Activated naive CD4-positive, alpha-beta T cell treated with Interleukin-2 at 50 U/mL for 16 hours (primary cell): ENCODE results near the gene BCL2L12.

Experiments
- DNase-seq: peaks from one replicate; pipeline ENCODE4 v3.0.0-alpha.2; 2020

The BCL2L12 gene

DNA sequence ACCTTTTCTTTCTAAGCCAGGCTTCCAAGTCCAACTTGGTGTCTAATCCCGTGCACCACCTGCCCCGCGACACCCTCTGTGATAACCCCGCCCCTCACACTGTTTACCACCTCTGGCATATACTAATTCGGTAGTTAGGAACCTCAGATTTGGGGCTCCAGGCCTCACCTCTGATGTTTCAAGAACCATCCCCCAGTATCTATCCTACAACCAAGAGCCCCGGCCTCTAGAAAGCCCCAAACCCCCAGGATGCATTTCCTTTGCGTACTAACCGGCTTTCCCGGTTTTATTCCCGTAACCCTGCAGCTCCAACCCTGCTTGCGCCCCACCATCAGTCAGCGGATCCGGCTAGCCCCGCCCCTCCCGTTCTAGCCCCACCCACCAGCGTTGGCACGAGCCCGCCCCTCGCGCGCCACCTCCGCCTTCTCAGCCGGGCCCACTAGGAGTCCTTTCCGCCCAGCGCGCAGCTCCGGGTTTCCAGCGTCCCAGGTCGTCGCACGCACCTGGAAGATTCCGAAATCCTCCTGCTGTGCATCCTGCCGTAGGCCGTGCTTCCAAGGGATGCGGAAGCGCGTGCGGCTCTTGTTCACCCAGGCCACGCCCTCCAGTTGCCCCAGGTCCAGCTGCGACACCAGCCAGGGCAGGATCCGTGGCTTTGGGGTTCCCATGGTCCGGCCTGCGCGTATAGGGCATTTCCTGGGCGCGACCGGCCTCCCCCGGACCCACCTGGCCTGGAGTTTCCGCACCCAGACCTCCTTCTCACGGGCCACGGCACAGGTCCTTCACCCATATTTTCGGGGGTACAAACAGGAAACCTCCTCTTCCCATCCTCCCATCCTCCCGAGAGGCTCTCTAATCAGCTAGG lies 1.3 kb upstream of the BCL2L12 start:
- peak; percentile 90 for DNase-seq

DNA sequence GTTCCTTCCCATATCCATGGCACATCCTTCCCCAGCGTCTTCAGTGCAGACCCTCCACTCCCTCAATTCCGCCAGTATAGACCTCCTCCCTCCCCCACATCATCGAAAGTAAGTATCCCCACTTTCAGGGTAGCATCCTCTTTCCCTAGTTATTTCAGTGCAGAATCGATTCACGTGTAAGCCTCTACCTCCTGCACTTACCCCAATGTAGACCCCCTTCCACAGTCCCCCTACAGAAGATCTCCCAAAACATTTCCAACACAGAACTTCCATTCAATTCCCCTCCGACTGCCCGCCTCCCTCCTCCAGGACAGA lies 740 bp upstream of the BCL2L12 start:
- DNase-seq: no peak

DNA sequence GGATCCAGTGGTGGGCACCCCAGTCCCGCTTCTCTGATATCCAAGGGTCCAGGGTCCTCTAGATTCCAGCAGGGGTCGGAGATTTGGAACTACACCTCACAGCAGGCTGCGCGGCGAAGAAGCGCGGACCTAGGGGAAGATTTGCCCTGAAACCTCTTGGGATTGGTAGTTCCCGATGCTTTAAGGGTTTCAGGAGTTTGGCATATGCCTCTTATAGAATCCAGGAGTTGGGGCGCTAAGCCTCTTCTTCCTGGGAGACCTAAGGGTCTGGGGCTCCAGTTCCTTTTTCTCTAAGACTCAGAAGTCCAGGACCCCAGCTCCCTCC lies 349 bp downstream of the BCL2L12 start:
- DNase-seq: no peak

DNA sequence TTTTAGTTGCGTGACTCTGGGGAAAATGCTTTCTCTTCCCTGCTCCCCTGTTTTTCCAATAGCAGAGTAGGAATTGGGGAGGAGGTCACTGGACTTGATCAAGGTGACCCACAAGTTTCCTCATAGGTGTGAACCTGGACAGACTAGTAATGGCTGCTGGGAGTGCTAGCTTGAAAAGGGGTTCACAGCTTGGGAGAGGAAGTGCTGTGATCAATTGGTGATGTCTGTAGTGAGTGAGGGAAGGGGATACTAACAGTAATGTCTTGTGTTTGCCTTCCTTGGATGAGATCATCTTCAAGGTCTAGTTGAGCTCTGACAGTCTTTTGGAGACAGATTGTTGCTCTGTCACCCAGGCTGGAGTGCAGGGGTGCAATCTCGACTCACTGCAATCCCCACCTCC lies 1.7 kb downstream of the BCL2L12 start:
- DNase-seq: no peak

DNA sequence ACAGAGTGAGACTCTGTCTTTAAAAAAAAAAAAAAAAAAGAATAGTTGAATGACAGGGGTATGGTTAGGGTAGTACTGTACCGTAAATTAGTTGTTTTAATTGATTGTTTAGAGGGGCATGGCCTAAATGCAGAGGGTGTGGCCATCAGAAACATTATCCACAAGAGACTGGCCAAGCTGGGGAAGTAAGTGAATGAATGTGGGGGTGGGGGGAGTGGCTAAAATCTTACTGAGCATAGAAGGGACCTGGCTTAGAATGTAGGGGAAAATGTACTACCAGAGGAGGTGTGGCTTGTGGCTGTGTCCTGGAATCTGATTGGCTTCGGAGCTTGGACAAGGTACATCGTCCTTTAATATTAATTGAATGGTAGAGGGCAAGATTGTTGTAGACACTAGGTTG lies 3.8 kb downstream of the BCL2L12 start:
- DNase-seq: no peak

- DNase-seq: peak; percentile 82
These were observed 6.6 kb downstream of the BCL2L12 start for GRCh38 chr19:49672131-49672919.

DNA sequence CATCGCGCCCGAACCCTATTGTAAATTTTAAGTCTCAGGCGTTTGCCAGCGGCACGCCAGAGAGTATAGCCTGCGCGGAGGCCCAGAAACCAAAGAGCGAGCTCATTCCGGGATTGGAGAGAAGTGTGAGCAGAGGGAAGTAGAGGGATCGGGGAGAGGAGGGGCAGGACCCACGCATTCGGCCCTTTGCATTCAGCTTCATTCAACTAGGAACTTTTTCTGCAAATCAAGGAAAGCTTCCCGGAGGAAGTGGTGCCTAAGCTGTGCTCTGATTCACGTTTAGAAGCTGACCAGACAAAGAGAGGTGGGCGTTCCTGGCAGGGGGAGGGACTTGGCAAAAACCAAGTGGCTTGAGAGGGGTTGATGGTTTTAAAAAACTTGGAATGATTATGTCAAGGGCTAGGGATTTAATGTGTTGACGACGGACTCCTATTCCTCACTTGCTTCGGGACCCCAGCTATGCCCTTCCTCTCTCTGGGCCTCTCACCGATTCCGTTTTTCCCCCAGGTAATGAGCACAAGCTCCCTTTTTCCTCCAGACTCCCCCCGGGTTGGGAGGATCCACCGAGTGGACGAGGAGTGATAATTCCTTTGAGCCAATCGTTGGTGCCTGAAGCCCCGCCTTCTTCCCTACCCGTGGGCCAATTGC lies 10.5 kb downstream of the BCL2L12 start:
- DNase-seq: no peak

DNA sequence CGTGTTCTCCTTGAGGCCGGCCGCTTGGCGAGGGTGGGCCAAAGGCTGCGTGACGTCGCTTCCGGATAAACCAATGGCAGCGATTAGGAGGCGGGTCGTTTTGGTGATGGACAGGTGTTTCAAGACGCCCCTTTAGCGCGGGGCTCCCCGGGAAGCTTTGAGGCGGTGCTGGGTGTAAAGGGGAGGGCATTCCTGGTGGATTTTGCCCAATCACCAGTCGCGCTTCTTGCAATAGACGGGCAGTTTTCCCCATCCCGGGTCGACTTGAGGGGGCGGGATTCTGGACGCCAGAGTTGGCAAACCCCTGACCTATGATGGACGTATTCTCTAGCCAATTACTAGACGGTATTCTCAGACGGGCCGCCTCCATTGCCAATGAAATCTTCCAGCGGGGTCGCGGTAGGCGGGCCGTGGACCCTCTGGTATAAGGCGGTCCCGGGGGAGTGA lies 11.1 kb downstream of the BCL2L12 start:
- peak; percentile 99 for DNase-seq

DNA sequence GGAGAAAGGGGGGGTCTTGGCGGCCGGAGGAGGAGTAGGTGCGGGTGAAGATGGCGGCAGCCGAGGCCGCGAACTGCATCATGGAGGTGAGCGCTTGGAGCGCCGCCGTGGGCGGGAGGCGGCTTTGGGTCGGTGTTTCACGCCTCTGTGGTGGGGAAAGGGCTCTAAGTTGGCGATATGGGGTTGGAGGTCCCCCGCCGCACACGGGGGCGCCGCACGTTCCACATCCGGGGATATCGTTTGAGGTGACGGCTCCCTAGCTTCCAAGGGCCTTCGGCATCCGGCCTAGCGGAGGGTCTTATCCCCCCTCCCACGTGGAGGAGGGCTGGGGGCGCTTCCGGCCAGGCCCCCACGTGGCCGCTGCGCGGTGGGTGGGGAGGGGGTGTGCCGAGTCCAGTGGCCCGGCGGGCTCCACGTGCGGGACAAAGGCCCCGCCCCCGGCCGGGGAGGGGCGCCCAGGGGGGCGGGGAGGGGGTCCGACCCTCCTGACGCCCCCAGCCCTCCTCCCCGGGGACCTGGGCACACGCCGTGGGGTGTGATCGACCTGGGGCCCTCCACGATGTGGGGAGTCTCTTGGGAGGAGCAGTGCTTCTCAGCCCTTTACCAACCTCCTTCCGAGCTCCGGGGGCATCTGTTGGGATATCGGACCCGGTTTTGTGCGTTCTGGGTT lies 11.6 kb downstream of the BCL2L12 start, which contains the start of gene PRMT1:
TSS of gene PRMT1 (plus strand) at position 41 of the 670 bp plus-strand sequence. CDS start at position 51, 10 bp downstream.
- peak; percentile 62 for DNase-seq

GRCh38 chr19:49677901-49678674 lies 12.4 kb downstream of the BCL2L12 start:
- peak; percentile 85 for DNase-seq

DNA sequence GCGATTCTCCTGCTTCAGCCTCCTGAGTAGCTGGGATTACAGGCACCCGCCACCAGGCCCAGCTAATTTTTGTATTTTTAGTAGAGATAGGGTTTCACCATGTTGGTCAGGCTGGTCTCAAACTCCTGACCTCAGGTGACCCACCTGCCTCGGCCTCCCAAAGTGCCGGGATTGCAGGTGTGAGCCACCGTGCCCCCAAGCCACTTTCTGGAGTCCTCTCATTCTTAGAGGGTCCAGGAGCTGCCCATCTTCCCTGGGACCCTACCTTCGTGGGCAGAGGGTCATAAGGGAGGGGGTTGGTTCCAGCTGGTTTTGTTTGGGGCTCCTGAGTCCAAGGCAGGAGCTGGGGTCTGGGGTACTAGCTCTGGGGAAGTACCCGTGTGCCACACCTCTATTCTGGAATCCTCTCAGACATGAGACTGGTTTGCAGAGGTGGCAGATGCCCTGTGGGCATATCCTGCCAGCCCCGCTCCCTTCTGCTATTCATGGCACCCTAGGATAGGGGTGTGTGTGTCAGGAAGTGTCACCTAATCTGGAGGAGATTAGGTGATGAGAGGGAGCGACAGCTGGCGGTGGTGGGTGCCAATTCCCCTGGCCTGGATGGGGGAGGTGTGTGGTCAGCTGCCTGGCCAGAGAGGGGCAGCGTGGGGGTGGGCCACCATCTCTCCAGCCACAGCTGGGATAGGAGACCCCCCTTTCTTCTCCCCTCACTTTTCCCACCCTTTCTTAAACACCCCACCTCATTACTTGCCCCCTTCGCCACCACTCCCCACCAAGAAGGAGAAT lies 13.4 kb downstream of the BCL2L12 start:
- DNase-seq: no peak

GRCh38 chr19:49679771-49680413 lies 14.2 kb downstream of the BCL2L12 start:
- DNase-seq: no peak

DNA sequence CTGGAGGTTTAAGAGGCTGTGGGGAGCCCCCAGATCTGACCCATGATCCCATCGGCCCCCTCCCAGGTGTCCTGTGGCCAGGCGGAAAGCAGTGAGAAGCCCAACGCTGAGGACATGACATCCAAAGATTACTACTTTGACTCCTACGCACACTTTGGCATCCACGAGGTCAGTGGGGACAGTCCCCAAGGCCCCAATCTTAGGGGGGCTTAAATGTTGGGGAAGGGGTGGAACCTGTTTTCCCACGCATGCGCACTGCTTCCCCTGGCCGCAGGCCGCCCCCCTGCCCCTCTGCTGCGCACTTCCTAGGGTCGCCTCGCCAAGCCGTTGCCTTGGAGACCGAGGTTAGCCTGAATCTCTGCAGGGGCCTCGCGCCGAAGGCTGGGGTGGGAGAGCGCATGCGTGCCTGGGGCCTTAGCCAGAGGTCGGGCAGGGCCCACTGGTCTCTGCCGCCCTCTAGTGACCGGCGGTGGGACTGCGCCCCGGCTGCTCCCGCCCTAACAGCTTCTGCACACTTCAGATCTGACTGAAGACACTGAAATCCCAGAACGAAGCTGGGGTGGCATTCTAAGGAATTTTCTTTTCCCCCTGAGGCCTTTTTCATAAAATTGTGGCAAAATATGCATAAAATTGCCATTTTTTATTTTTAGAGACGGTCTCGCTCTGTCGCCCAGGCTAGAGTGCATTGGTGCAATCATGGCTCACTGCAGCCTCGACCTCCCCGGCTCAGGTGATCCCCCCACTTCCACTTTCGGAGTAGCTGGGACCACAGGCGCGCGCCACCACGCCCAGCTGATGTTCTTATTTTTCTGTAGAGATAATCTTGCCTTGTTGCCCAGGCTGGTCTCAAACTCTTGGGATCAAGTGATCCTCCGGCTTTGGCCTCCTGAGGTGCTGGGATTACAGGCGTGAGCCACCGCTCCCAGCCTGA lies 15.0 kb downstream of the BCL2L12 start:
- DNase-seq: peak; percentile 96

DNA sequence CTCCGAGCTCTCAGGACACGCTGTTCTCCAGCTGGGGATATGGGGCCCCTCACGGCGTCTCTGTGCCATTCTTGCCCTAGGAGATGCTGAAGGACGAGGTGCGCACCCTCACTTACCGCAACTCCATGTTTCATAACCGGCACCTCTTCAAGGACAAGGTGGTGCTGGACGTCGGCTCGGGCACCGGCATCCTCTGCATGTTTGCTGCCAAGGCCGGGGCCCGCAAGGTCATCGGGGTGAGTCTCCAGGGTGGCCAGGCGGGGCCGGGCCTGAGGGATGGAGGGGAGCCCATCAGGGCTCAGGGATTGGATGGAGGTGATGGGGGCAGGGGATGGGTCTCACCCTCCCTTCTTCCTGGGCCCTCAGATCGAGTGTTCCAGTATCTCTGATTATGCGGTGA lies 16.1 kb downstream of the BCL2L12 start:
- DNase-seq: no peak

- no peak for DNase-seq
These were observed 16.5 kb downstream of the BCL2L12 start for GRCh38 chr19:49682274-49682673.

DNA sequence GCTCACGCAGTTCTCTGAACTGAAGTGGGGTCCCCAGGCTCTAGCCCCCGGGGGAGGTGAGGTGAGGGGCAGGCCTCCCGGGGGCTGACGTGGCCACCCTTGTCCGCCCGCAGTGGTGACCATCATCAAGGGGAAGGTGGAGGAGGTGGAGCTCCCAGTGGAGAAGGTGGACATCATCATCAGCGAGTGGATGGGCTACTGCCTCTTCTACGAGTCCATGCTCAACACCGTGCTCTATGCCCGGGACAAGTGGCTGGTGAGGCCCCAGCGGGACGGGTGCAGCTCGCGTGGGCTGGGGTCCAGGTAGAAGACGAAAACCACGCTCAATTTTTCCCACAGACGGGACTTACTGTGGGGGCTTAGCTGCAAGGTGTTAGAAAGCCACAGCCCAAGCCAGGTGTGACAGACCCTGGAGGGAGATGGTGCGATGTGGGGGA lies 18.1 kb downstream of the BCL2L12 start:
- DNase-seq: no peak

GRCh38 chr19:49684251-49684982 lies 18.7 kb downstream of the BCL2L12 start:
- DNase-seq: peak; percentile 37

GRCh38 chr19:49684983-49685553 lies 19.3 kb downstream of the BCL2L12 start:
- DNase-seq: no peak
